Calu3 (cell line): ENCODE measurements around the gene RASL10B. TPM values are rescaled to one million over a fixed set of nuclear protein-coding genes. Genes with fewer than 3 reads are reported as not detected.

Experiments used
- BruUV-seq: library from RNA; stranded (reverse); fragments of 400-500 nt; replicated peaks from 2 replicates; lab custom pipeline; 2021; lab: Mats Ljungman, UMichigan
- CTCF ChIA-PET: fragments of 300-600 bp; sonication (Branson Sonifier 250); formaldehyde crosslinking; loops from one replicate; lab custom pipeline; 2022; ENCODE audit warnings: antibody characterized with exemption; lab: Charles Lee
- DNase-seq: peaks from one replicate; pipeline ENCODE4 v3.0.0; 2022
- H3K27ac Mint-ChIP-seq: one replicate; pipeline ENCODE4 v1.8.0; 2022; ENCODE audit warnings: mixed read lengths; ENCODE audit not compliant: unreplicated experiment
- H3K27me3 Mint-ChIP-seq: one replicate; pipeline ENCODE4 v1.8.0; 2022; ENCODE audit warnings: mixed read lengths; ENCODE audit not compliant: unreplicated experiment
- H3K36me3 Mint-ChIP-seq: one replicate; pipeline ENCODE4 v1.8.0; 2022; ENCODE audit warnings: mild to moderate bottlenecking, moderate library complexity, mixed read lengths; ENCODE audit not compliant: insufficient read depth, unreplicated experiment
- H3K4me1 Mint-ChIP-seq: one replicate; pipeline ENCODE4 v1.8.0; 2022; ENCODE audit warnings: mild to moderate bottlenecking, low read depth, mixed read lengths; ENCODE audit not compliant: unreplicated experiment
- H3K4me3 Mint-ChIP-seq: one replicate; pipeline ENCODE4 v1.8.0; 2022; ENCODE audit warnings: mild to moderate bottlenecking, low read depth, moderate library complexity, mixed read lengths; ENCODE audit not compliant: unreplicated experiment
- H3K9me3 Mint-ChIP-seq: one replicate; pipeline ENCODE4 v1.8.0; 2022; ENCODE audit warnings: low read depth, mixed read lengths; ENCODE audit not compliant: unreplicated experiment
- intact Hi-C: fragments of 100-400 bp; cut with micrococcal nuclease; formaldehyde crosslinking; loops from one replicate; pipeline ENCODE4 v1.10.0; 2022; ENCODE audit not compliant: unreplicated experiment
- total RNA-seq: library from RNA; stranded (reverse); gene quantifications from 2 replicates; pipeline ENCODE4 v1.2.3, GENCODE V29; 2022
- TF ChIP-seq, protein P1 (sequence below): fragments of 200-600 bp; IDR thresholded peaks from one replicate; pipeline ENCODE4 v1.8.0; 2022; ENCODE audit warnings: antibody characterized with exemption; ENCODE audit not compliant: unreplicated experiment

The RASL10B gene
- total RNA-seq, 1 experiment from 2014 or later, result 1.4 TPM

DNA sequence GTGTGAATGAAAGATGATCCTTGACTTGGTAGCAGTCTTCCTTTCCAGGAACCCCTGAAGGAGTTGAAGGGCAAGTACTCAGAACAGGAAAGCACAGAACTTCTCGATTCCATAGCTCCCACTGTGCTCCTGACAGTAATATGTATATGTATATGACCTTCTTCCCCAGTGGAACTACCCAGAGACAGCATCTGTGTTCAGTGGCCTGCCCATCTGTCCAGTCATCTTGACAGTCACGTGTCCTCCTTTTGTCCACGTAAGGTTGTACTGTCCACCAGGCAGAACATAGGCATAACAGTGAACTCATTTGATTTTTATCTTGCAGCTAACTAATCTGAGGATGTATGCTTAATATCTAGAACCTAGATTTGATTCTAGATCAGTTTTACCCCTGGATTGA is 37.8 kb upstream of the RASL10B start:
- Mint-ChIP-seq H3K4me3 (no peak overlapping the region), H3K36me3 (peaks cover 42% of the 10 kb centered on the region), H3K27me3 (no peaks in the 10 kb centered on the region), H3K9me3 (no peaks in the 10 kb centered on the region), H3K4me1 (no peaks in the 10 kb centered on the region), H3K27ac (no peak overlapping the region)
- DNase-seq, result no peak
- TF ChIP-seq, protein P1, sequence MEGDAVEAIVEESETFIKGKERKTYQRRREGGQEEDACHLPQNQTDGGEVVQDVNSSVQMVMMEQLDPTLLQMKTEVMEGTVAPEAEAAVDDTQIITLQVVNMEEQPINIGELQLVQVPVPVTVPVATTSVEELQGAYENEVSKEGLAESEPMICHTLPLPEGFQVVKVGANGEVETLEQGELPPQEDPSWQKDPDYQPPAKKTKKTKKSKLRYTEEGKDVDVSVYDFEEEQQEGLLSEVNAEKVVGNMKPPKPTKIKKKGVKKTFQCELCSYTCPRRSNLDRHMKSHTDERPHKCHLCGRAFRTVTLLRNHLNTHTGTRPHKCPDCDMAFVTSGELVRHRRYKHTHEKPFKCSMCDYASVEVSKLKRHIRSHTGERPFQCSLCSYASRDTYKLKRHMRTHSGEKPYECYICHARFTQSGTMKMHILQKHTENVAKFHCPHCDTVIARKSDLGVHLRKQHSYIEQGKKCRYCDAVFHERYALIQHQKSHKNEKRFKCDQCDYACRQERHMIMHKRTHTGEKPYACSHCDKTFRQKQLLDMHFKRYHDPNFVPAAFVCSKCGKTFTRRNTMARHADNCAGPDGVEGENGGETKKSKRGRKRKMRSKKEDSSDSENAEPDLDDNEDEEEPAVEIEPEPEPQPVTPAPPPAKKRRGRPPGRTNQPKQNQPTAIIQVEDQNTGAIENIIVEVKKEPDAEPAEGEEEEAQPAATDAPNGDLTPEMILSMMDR, result no peak
- intact Hi-C loops, result no loop called here
- CTCF ChIA-PET, result no interaction called here
- no TSS peak for BruUV-seq

DNA sequence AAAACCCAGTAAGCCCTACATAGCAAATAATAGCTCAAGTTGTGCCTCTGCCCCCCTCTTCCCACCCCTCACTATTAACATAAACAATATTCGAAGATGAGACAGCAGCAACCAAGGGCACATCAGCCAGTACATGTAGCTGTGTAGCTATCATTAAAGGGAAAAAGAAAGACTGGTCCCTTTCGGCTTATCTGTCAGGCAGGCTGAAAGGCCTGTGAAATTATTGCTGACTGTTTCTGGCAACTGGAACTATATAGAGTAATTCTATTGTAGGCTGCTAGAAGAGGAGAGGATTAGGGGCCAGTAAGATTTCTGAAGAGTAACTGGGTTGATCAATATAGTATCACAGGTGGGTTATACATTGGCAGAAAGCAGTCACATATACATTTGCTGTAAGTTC is 36.5 kb upstream of the RASL10B start:
- intact Hi-C loops, result no loop called here
- Mint-ChIP-seq H3K27me3 (no peaks in the 10 kb centered on the region), H3K4me1 (no peaks in the 10 kb centered on the region), H3K36me3 (peaks cover 37% of the 10 kb centered on the region), H3K27ac (no peak overlapping the region), H3K9me3 (no peaks in the 10 kb centered on the region), H3K4me3 (no peak overlapping the region)
- no TSS peak for BruUV-seq
- no peak for DNase-seq
- TF ChIP-seq, protein P1, result no peak
- CTCF ChIA-PET, result interaction anchor here (0.6 kb wide), 1 partner anchor 23 kb away, joined by 4 read pairs; no protein-coding TSS in a partner anchor

DNA sequence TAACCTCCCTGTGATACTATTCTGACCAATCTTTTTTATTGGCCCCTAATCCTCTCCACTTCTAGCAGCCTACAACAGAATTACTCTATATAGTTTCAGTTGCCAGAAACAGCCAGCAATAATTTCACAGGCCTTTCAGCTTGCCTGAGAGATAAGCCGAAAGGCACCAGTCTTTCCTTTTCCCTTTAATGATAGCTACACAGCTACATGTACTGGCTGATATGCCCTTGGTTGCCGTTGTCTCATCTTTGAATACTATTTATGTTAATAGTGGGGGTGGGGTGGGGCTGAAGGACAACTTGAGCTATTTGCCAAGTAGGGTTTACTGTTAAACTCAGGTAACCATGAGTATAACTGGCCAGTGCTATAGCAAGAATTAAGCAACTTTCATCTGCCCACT is 35.8 kb upstream of the RASL10B start:
- CTCF ChIA-PET, result interaction anchor here (1.0 kb wide), 1 partner anchor 8 kb away, joined by 4 read pairs; no protein-coding TSS in a partner anchor
- H3K4me1 Mint-ChIP-seq, result no peaks in the 10 kb centered on the region
- H3K27me3 Mint-ChIP-seq, result no peaks in the 10 kb centered on the region
- BruUV-seq, result no TSS peak
- DNase-seq, result no peak
- intact Hi-C loops, result no loop called here
- no peaks in the 10 kb centered on the region for H3K9me3 Mint-ChIP-seq
- H3K27ac Mint-ChIP-seq, result no peak overlapping the region
- TF ChIP-seq, protein P1, result no peak
- H3K4me3 Mint-ChIP-seq, result no peak overlapping the region
- peaks cover 30% of the 10 kb centered on the region for H3K36me3 Mint-ChIP-seq

DNA sequence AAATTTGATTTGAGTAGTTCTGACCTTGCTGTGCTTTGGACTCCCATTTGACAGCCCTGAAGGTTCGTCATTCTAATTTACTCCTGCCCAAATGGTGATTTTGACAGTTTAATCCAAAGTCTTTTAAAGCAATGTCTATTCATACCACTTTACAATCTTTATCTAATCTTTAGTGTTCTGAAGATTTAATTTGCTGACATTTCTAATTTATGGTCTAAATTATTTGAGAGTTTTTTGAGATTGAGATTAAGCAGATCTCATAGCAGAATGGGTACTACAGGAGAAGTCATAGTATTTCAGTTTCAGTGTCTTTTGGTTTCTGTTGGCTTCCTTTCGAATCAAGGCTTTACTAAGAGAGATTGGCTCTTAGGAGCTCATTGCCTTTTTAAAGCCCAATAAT is 32.6 kb upstream of the RASL10B start:
- Mint-ChIP-seq H3K27ac (no peak overlapping the region), H3K4me1 (no peaks in the 10 kb centered on the region), H3K4me3 (no peak overlapping the region), H3K36me3 (peaks cover 27% of the 10 kb centered on the region), H3K27me3 (no peaks in the 10 kb centered on the region), H3K9me3 (no peaks in the 10 kb centered on the region)
- CTCF ChIA-PET, result no interaction called here
- DNase-seq, result no peak
- intact Hi-C loops, result no loop called here
- TF ChIP-seq, protein P1, result no peak
- no TSS peak for BruUV-seq
